Ascending aorta (tissue), 2 donors: Measurements from ENCODE around the gene KRT35. TPM values are rescaled to one million over a fixed set of nuclear protein-coding genes. Genes with fewer than 3 reads are reported as not detected.

ENCODE experiments used
- DNase-seq, 2 donors: peaks; one replicate each; pipeline ENCODE4 v3.0.0-alpha.2; 2019; ENCODE audit warnings: low spot score in 2 of 2
- H3K27ac ChIP-seq, 2 donors: fragments of 200-600 bp; sonication (generic); one replicate each; pipeline ENCODE4 v1.5.1; 2016 to 2017; ENCODE audit warnings: mild to moderate bottlenecking in 1 of 2
- H3K27me3 ChIP-seq: fragments of 200-600 bp; sonication (generic); one replicate; pipeline ENCODE4 v1.5.1; 2017
- H3K36me3 ChIP-seq, 2 donors: fragments of 200-600 bp; sonication (generic); one replicate each; pipeline ENCODE4 v1.5.1; 2016
- H3K4me1 ChIP-seq, 2 donors: fragments of 200-600 bp; sonication (generic); one replicate each; pipeline ENCODE4 v1.5.1; 2016 to 2017; ENCODE audit warnings: mild to moderate bottlenecking in 1 of 2
- H3K4me3 ChIP-seq, 2 donors: fragments of 200-600 bp; sonication (generic); one replicate each; pipeline ENCODE4 v1.5.1; 2016 to 2017; ENCODE audit warnings: mild to moderate bottlenecking in 1 of 2
- H3K9me3 ChIP-seq, 2 donors: fragments of 200-600 bp; sonication (generic); one replicate each; pipeline ENCODE4 v1.5.1; 2016
- CTCF ChIP-seq, 3 experiments: fragments of 200-600 bp in 2 of 3; fragments of 450-650 bp in 1 of 3; sonication (generic) in 2 of 3; IDR thresholded peaks; one replicate each; pipeline ENCODE4 v1.5.1; 2016 to 2019; ENCODE audit warnings: antibody characterized with exemption in 3 of 3, mild to moderate bottlenecking in 1 of 3, moderate library complexity in 1 of 3
- intact Hi-C: fragments of 100-400 bp; cut with DNase I; formaldehyde crosslinking; loops from one replicate; pipeline ENCODE4 v1.15.1; 2023
- total RNA-seq: library from RNA; depleted of rRNA; stranded (reverse); fragments of >200 nt; gene quantifications from one replicate; pipeline ENCODE4 v1.1.0, GENCODE V29; 2016

The KRT35 gene
- total RNA-seq, 1 donor from 2014 or later: not detected

- Histone ChIP-seq H3K36me3 (no peaks in the 10 kb centered on the region), H3K4me1 (no peaks in the 10 kb centered on the region), H3K4me3 (no peak overlapping the region), H3K9me3 (no peaks in the 10 kb centered on the region), H3K27me3 (no peaks in the 10 kb centered on the region), H3K27ac (no peak overlapping the region)
- DNase-seq: no peak
- TF ChIP-seq CTCF (IDR thresholded peaks at IDR 0.05): no peak
- intact Hi-C loops: loop anchor here (5.0 kb wide), 1 partner anchor 542 kb away; no protein-coding TSS in a partner anchor
These were observed 41.6 kb downstream of the KRT35 start for GRCh38 chr17:41439375-41439774.

GRCh38 chr17:41437769-41438168 lies 43.2 kb downstream of the KRT35 start:
- no peak overlapping the region for H3K27ac ChIP-seq
- no peak for DNase-seq
- no peak for TF ChIP-seq CTCF (IDR thresholded peaks at IDR 0.05)
- H3K27me3 ChIP-seq: no peaks in the 10 kb centered on the region
- no peaks in the 10 kb centered on the region for H3K36me3 ChIP-seq
- intact Hi-C loops: loop anchor here (5.0 kb wide), 1 partner anchor 540 kb away; no protein-coding TSS in a partner anchor
- no peaks in the 10 kb centered on the region for H3K4me1 ChIP-seq
- H3K9me3 ChIP-seq: no peaks in the 10 kb centered on the region
- H3K4me3 ChIP-seq: no peak overlapping the region

GRCh38 chr17:41437254-41437653 lies 43.7 kb downstream of the KRT35 start:
- TF ChIP-seq CTCF (IDR thresholded peaks at IDR 0.05): no peak
- no peak for DNase-seq
- no peak overlapping the region for H3K27ac ChIP-seq
- H3K4me3 ChIP-seq: no peak overlapping the region
- intact Hi-C loops: loop anchor here (5.0 kb wide), 1 partner anchor 540 kb away; no protein-coding TSS in a partner anchor
- no peaks in the 10 kb centered on the region for H3K27me3 ChIP-seq
- no peaks in the 10 kb centered on the region for H3K9me3 ChIP-seq
- H3K36me3 ChIP-seq: no peaks in the 10 kb centered on the region
- H3K4me1 ChIP-seq: no peaks in the 10 kb centered on the region

GRCh38 chr17:41434415-41434814 lies 46.5 kb downstream of the KRT35 start:
- DNase-seq: no peak
- H3K4me1 ChIP-seq: no peaks in the 10 kb centered on the region
- no peaks in the 10 kb centered on the region for H3K27me3 ChIP-seq
- no peak overlapping the region for H3K4me3 ChIP-seq
- no peaks in the 10 kb centered on the region for H3K9me3 ChIP-seq
- no peak overlapping the region for H3K27ac ChIP-seq
- TF ChIP-seq CTCF (IDR thresholded peaks at IDR 0.05): no peak
- H3K36me3 ChIP-seq: no peaks in the 10 kb centered on the region
- intact Hi-C loops: no loop called here

- intact Hi-C loops: no loop called here
These were observed 46.9 kb downstream of the KRT35 start for GRCh38 chr17:41434005-41434404.

More at GRCh38 chr17:41434005-41434404, 46.9 kb downstream of the KRT35 start:
- Histone ChIP-seq H3K27me3 (no peaks in the 10 kb centered on the region), H3K4me3 (no peak overlapping the region), H3K9me3 (no peaks in the 10 kb centered on the region), H3K27ac (no peak overlapping the region), H3K36me3 (no peaks in the 10 kb centered on the region), H3K4me1 (no peaks in the 10 kb centered on the region)
- TF ChIP-seq CTCF (IDR thresholded peaks at IDR 0.05): no peak
- DNase-seq: no peak
